Endothelial cell of hepatic sinusoid (primary cell): Measurements from ENCODE around the gene GTF2F1.
"Not testable (repeated sequence)": the region's sequence is repeated elsewhere in the genome, so short reads cannot be mapped to it uniquely, and the experiment has no call there.

Experiments used
- in situ Hi-C: cut with HindIII; loops from 2 replicates; pipeline ENCODE4 v1.10.0; 2017; ENCODE audit warnings: low sequenced_read_pairs

Gene GTF2F1

GRCh38 chr19:6392221-6393073 is 517 bp downstream of the GTF2F1 start:
- in situ Hi-C loops = no loop called here

- in situ Hi-C loops = no loop called here
These were observed 5.6 kb downstream of the GTF2F1 start for GRCh38 chr19:6387372-6387771.

- in situ Hi-C loops = no loop called here
These were observed 8.6 kb downstream of the GTF2F1 start for GRCh38 chr19:6384381-6384780.

- in situ Hi-C loops = no loop called here
These were observed 9.8 kb downstream of the GTF2F1 start for GRCh38 chr19:6383188-6383587.

- in situ Hi-C loops = no loop called here
These were observed 11.8 kb downstream of the GTF2F1 start for GRCh38 chr19:6381030-6381750.

GRCh38 chr19:6379744-6380143 is 13.2 kb downstream of the GTF2F1 start:
- in situ Hi-C loops = no loop called here

GRCh38 chr19:6378486-6378885 is 14.5 kb downstream of the GTF2F1 start:
- in situ Hi-C loops = no loop called here

- in situ Hi-C loops = no loop called here
These were observed 14.9 kb downstream of the GTF2F1 start for GRCh38 chr19:6378041-6378440.

- in situ Hi-C loops = no loop called here
These were observed 16.3 kb downstream of the GTF2F1 start for GRCh38 chr19:6376512-6377190.

- in situ Hi-C loops = no loop called here
These were observed 17.5 kb downstream of the GTF2F1 start, which contains the start of gene PSPN for GRCh38 chr19:6375411-6376010. PSPN (minus strand) TSS chr19:6375933; CDS start chr19:6375849, 84 bp downstream.

GRCh38 chr19:6374711-6375410 is 18.1 kb downstream of the GTF2F1 start:
- in situ Hi-C loops = no loop called here

- in situ Hi-C loops = no loop called here
These were observed 18.7 kb downstream of the GTF2F1 start for GRCh38 chr19:6374161-6374709.

- in situ Hi-C loops = no loop called here
These were observed 19.2 kb downstream of the GTF2F1 start for GRCh38 chr19:6373813-6374108.

GRCh38 chr19:6373096-6373812 is 19.7 kb downstream of the GTF2F1 start:
- in situ Hi-C loops = no loop called here

GRCh38 chr19:6372594-6373095 is 20.3 kb downstream of the GTF2F1 start, which contains the start of gene ALKBH7:
ALKBH7 (plus strand) TSS chr19:6372794; CDS start chr19:6372821, 27 bp downstream.
- in situ Hi-C loops = no loop called here

GRCh38 chr19:6364353-6364752 is 28.6 kb downstream of the GTF2F1 start:
- in situ Hi-C loops = no loop called here

GRCh38 chr19:6362351-6362801 is 30.6 kb downstream of the GTF2F1 start:
- in situ Hi-C loops = no loop called here

GRCh38 chr19:6362027-6362350 is 31.0 kb downstream of the GTF2F1 start:
- in situ Hi-C loops = no loop called here

GRCh38 chr19:6360857-6361216 is 32.1 kb downstream of the GTF2F1 start:
- in situ Hi-C loops = not testable (repeated sequence)

GRCh38 chr19:6360445-6360844 is 32.5 kb downstream of the GTF2F1 start:
- in situ Hi-C loops = not testable (repeated sequence)
